DND-41 (cell line): ENCODE results near the gene OGFR.

Experiments used
- ATAC-seq: fragments of 200-7000 bp; cut with Tn5 transposase; 3 replicates; pipeline ENCODE4 v1.9.1; 2021; ENCODE audit warnings: low read depth; ENCODE audit not compliant: insufficient read depth
- DNase-seq: peaks from one replicate; pipeline ENCODE4 v3.0.0-alpha.2; 2020
- H2AFZ ChIP-seq: 2 replicates; pipeline ENCODE4 v1.6.0; 2012; ENCODE audit warnings: low read depth, low read length
- H3K27ac ChIP-seq: 2 replicates; pipeline ENCODE4 v1.5.1; 2012; ENCODE audit warnings: low read length, inconsistent platforms
- H3K27me3 ChIP-seq: fragments of 200-600 bp; sonication (generic); 2 replicates; pipeline ENCODE4 v1.6.0; 2012; ENCODE audit warnings: low read length, mild to moderate bottlenecking, inconsistent platforms; ENCODE audit not compliant: insufficient read depth, poor library complexity
- H3K36me3 ChIP-seq: 2 replicates; pipeline ENCODE4 v1.5.1; 2012; ENCODE audit warnings: low read length, inconsistent platforms; ENCODE audit not compliant: insufficient read depth
- H3K4me1 ChIP-seq: 2 replicates; pipeline ENCODE4 v1.5.1; 2012; ENCODE audit warnings: mild to moderate bottlenecking, low read length; ENCODE audit not compliant: insufficient read depth
- H3K4me2 ChIP-seq: 2 replicates; pipeline ENCODE4 v1.6.0; 2012; ENCODE audit warnings: mild to moderate bottlenecking, moderate library complexity, low read length, inconsistent platforms; ENCODE audit not compliant: insufficient read depth
- H3K4me3 ChIP-seq, 2 experiments: fragments of 200-600 bp in 1 of 2; shearing (Covaris generic) in 1 of 2; 2 replicates each; pipeline ENCODE4 v1.5.1; 2012 to 2016; ENCODE audit warnings: inconsistent platforms in 2 of 2, low read length in 2 of 2, mild to moderate bottlenecking in 2 of 2, low read depth in 1 of 2, moderate library complexity in 1 of 2
- H3K79me2 ChIP-seq: 2 replicates; pipeline ENCODE4 v1.6.0; 2012; ENCODE audit warnings: low read length, inconsistent platforms; ENCODE audit not compliant: insufficient read depth
- H3K9ac ChIP-seq: 2 replicates; pipeline ENCODE4 v1.6.0; 2012; ENCODE audit warnings: low read depth, mild to moderate bottlenecking, inconsistent platforms, low read length, moderate library complexity
- H3K9me3 ChIP-seq: 2 replicates; pipeline ENCODE4 v1.5.1; 2012; ENCODE audit warnings: low read length, moderate library complexity, mild to moderate bottlenecking, inconsistent platforms; ENCODE audit not compliant: insufficient read depth, severe bottlenecking
- H4K20me1 ChIP-seq: 2 replicates; pipeline ENCODE4 v1.6.0; 2012; ENCODE audit warnings: low read length; ENCODE audit not compliant: insufficient read depth
- CTCF ChIP-seq: IDR thresholded peaks from 2 replicates; pipeline ENCODE4 v1.5.1; 2012; ENCODE audit warnings: borderline replicate concordance, low read length, moderate library complexity, mild to moderate bottlenecking; ENCODE audit not compliant: poor library complexity, severe bottlenecking; ENCODE audit errors: extremely low read depth
- EZH2 ChIP-seq: IDR thresholded peaks from 3 replicates; pipeline ENCODE4 v1.6.1; 2012; ENCODE audit warnings: borderline replicate concordance, low read depth, mild to moderate bottlenecking, moderate library complexity, low read length, inconsistent platforms; ENCODE audit not compliant: severe bottlenecking

Gene OGFR

GRCh38 chr20:62773845-62774714 is 30.6 kb upstream of the OGFR start:
- peaks cover 26% of the 10 kb centered on the region for H3K4me1 ChIP-seq
- H3K9ac ChIP-seq, result no peak overlapping the region
- TF ChIP-seq EZH2, result no peak
- no peak for TF ChIP-seq CTCF

GRCh38 chr20:62774762-62775161 is 29.9 kb upstream of the OGFR start:
- no peak for TF ChIP-seq EZH2
- TF ChIP-seq CTCF, result no peak
- no peaks in the 10 kb centered on the region for H3K9me3 ChIP-seq
- H3K9ac ChIP-seq, result no peak overlapping the region
- DNase-seq (no peak), ATAC-seq (no peak)
- H3K4me1 ChIP-seq, result peaks cover 26% of the 10 kb centered on the region
- no peak overlapping the region for H2AFZ ChIP-seq
- H3K27ac ChIP-seq, result no peak overlapping the region
- no peak overlapping the region for H3K4me3 ChIP-seq
- H3K36me3 ChIP-seq, result no peaks in the 10 kb centered on the region
- no peaks in the 10 kb centered on the region for H3K27me3 ChIP-seq
- H3K4me2 ChIP-seq, result no peak overlapping the region
- H4K20me1 ChIP-seq, result no peaks in the 10 kb centered on the region
- H3K79me2 ChIP-seq, result no peaks in the 10 kb centered on the region

More at GRCh38 chr20:62773845-62774714, 30.6 kb upstream of the OGFR start:
- Histone ChIP-seq H3K79me2 (no peaks in the 10 kb centered on the region), H3K4me3 (no peak overlapping the region), H3K9me3 (no peaks in the 10 kb centered on the region), H3K27me3 (no peaks in the 10 kb centered on the region), H4K20me1 (no peaks in the 10 kb centered on the region), H3K27ac (no peak overlapping the region), H2AFZ (no peak overlapping the region), H3K36me3 (no peaks in the 10 kb centered on the region), H3K4me2 (no peak overlapping the region)
- DNase-seq (no peak), ATAC-seq (no peak)

- Histone ChIP-seq H3K4me1 (peaks cover 26% of the 10 kb centered on the region), H3K4me3 (no peak overlapping the region), H3K36me3 (no peaks in the 10 kb centered on the region), H3K27ac (no peak overlapping the region), H3K9me3 (no peaks in the 10 kb centered on the region), H3K79me2 (no peaks in the 10 kb centered on the region), H4K20me1 (no peaks in the 10 kb centered on the region), H3K9ac (no peak overlapping the region), H2AFZ (no peak overlapping the region; the same call in 1 of the 2 replicates), H3K27me3 (no peaks in the 10 kb centered on the region), H3K4me2 (no peak overlapping the region)
- TF ChIP-seq CTCF, result no peak
- TF ChIP-seq EZH2, result no peak
- ATAC-seq, result no peak
- no peak for DNase-seq
These were observed 29.4 kb upstream of the OGFR start for GRCh38 chr20:62775206-62775605.
